Hepatocyte (in vitro differentiated cells): Measurements from ENCODE around the gene FADS1. TPM values are rescaled to one million over a fixed set of nuclear protein-coding genes. Genes with fewer than 3 reads are reported as not detected.

Source experiments
- DNase-seq: peaks from one replicate; pipeline ENCODE4 v3.0.0-alpha.2; 2016; ENCODE audit warnings: low spot score
- H2AFZ ChIP-seq: fragments of 200-600 bp; sonication (generic); 2 replicates; pipeline ENCODE4 v1.6.0; 2016; ENCODE audit warnings: antibody characterized with exemption, mild to moderate bottlenecking
- H3K27ac ChIP-seq: fragments of 200-600 bp; sonication (generic); 2 replicates; pipeline ENCODE4 v1.5.1; 2016; ENCODE audit warnings: mild to moderate bottlenecking
- H3K27me3 ChIP-seq: fragments of 200-600 bp; sonication (generic); 2 replicates; pipeline ENCODE4 v1.6.1; 2016
- H3K36me3 ChIP-seq: fragments of 200-600 bp; sonication (generic); replicated peaks from 2 replicates; pipeline ENCODE4 v1.5.1; 2016; ENCODE audit warnings: low read depth; ENCODE audit not compliant: insufficient read depth
- H3K4me1 ChIP-seq: fragments of 200-600 bp; sonication (generic); 2 replicates; pipeline ENCODE4 v1.5.1; 2016; ENCODE audit warnings: mild to moderate bottlenecking, moderate library complexity; ENCODE audit not compliant: insufficient read depth
- H3K4me2 ChIP-seq: fragments of 200-600 bp; sonication (generic); 2 replicates; pipeline ENCODE4 v1.6.0; 2016
- H3K4me3 ChIP-seq: fragments of 200-600 bp; sonication (generic); 2 replicates; pipeline ENCODE4 v1.5.1; 2016; ENCODE audit warnings: mild to moderate bottlenecking
- H3K79me2 ChIP-seq: fragments of 200-600 bp; sonication (generic); 2 replicates; pipeline ENCODE4 v1.6.0; 2017; ENCODE audit warnings: mild to moderate bottlenecking
- H3K9me2 ChIP-seq: fragments of 200-600 bp; sonication (generic); replicated peaks from 2 replicates; pipeline ENCODE4 v1.6.0; 2017; ENCODE audit warnings: mild to moderate bottlenecking; ENCODE audit not compliant: insufficient read depth
- H3K9me3 ChIP-seq: fragments of 200-600 bp; sonication (generic); 2 replicates; pipeline ENCODE4 v1.5.1; 2016; ENCODE audit warnings: low read depth, mild to moderate bottlenecking
- H4K20me1 ChIP-seq: fragments of 200-600 bp; sonication (generic); 2 replicates; pipeline ENCODE4 v1.6.0; 2016; ENCODE audit warnings: mild to moderate bottlenecking; ENCODE audit not compliant: insufficient read depth, poor library complexity, severe bottlenecking
- EZH2 ChIP-seq: fragments of 200-600 bp; sonication (generic); IDR thresholded peaks from 2 replicates; pipeline ENCODE4 v1.6.1; 2016; ENCODE audit warnings: antibody characterized with exemption, mild to moderate bottlenecking, borderline replicate concordance
- EZH2phosphoT487 ChIP-seq: fragments of 200-600 bp; sonication (generic); IDR thresholded peaks from one replicate; pipeline ENCODE4 v1.6.1; 2018; ENCODE audit warnings: antibody characterized with exemption, mild to moderate bottlenecking, low read depth, moderate library complexity; ENCODE audit not compliant: unreplicated experiment, severe bottlenecking
- WGBS: methylation state at CpG from one replicate; pipeline ENCODE4 v1.1.6; 2016; ENCODE audit warnings: low lambda C conversion rate; ENCODE audit errors: missing lambda C conversion rate; 5-methylcytosine and 5-hydroxymethylcytosine counted together
- polyA plus RNA-seq: library from polyadenylated mRNA; unstranded; fragments of >200 nt; fragmentation: Nextera tagmentation; extraction: Ambion mirVana; gene quantifications from 2 replicates; pipeline ENCODE4 v1.2.1, GENCODE V29; 2016
- total RNA-seq: library from RNA; depleted of rRNA; stranded (reverse); fragments of >200 nt; gene quantifications from 2 replicates; pipeline ENCODE4 v1.2.3, GENCODE V29; 2014
- TF ChIP-seq, protein P1 (sequence below): fragments of 200-600 bp; sonication (generic); IDR thresholded peaks from 2 replicates; pipeline ENCODE4 v1.5.1; 2016; ENCODE audit warnings: antibody characterized with exemption, mild to moderate bottlenecking; ENCODE audit not compliant: poor library complexity

The FADS1 gene
- total and polyA plus RNA-seq, 2 experiments from 2014 or later = 151 to 230 TPM

DNA sequence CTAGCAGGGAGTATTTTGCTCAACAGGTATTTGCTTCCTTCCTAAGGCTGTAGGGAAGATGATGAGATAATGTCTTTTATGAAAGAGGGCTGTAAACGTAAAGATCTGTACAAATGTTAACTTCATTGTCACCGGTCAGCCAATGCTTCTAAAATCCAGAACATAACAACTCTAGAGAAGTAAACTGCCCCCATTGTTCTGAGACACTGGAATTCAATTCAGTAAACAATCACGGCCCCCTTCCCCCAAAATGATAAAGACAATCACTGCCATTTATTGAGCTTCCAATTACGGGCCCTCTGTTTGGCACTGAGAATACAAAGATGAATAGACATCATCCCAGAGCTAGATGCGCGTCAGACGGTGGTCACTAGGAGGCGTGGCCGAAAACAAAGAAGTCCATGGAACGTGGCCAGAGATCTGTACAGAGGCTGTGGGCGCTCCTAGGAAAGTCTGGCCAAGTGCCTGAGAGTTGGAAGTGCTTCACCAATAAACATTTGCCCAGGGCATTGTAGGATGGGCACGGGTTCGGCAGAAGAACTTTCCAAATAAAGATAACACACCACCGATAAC lies 25.0 kb downstream of the FADS1 start:
- peaks cover 54% of the 10 kb centered on the region for H3K79me2 ChIP-seq
- TF ChIP-seq EZH2phosphoT487 = no peak
- TF ChIP-seq, protein P1, sequence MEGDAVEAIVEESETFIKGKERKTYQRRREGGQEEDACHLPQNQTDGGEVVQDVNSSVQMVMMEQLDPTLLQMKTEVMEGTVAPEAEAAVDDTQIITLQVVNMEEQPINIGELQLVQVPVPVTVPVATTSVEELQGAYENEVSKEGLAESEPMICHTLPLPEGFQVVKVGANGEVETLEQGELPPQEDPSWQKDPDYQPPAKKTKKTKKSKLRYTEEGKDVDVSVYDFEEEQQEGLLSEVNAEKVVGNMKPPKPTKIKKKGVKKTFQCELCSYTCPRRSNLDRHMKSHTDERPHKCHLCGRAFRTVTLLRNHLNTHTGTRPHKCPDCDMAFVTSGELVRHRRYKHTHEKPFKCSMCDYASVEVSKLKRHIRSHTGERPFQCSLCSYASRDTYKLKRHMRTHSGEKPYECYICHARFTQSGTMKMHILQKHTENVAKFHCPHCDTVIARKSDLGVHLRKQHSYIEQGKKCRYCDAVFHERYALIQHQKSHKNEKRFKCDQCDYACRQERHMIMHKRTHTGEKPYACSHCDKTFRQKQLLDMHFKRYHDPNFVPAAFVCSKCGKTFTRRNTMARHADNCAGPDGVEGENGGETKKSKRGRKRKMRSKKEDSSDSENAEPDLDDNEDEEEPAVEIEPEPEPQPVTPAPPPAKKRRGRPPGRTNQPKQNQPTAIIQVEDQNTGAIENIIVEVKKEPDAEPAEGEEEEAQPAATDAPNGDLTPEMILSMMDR = peak; percentile 2
- 5% methylated on average over 14 of the region's 14 CpGs for WGBS

GRCh38 chr11:61787928-61788491 lies 28.8 kb downstream of the FADS1 start:
- H4K20me1 ChIP-seq = no peaks in the 10 kb centered on the region
- peaks cover 24% of the 10 kb centered on the region for H3K79me2 ChIP-seq
- no peaks in the 10 kb centered on the region for H3K27me3 ChIP-seq
- no peak overlapping the region for H3K4me2 ChIP-seq
- DNase-seq = peak; percentile 90
- H2AFZ ChIP-seq = no peak overlapping the region
- WGBS = 51% methylated on average over 9 of the region's 9 CpGs
- peaks cover 7% of the 10 kb centered on the region for H3K4me1 ChIP-seq
- H3K9me3 ChIP-seq = no peaks in the 10 kb centered on the region
- no peaks in the 10 kb centered on the region for H3K36me3 ChIP-seq
- H3K27ac ChIP-seq = peak overlapping the region; percentile 7
- H3K9me2 ChIP-seq = no peaks in the 10 kb centered on the region
- H3K4me3 ChIP-seq = no peak overlapping the region
- TF ChIP-seq EZH2phosphoT487 = no peak
- TF ChIP-seq, protein P1 = peak; percentile 70

More for the DNA sequence above, 25.0 kb downstream of the FADS1 start:
- peak overlapping the region; percentile 99 for H3K27ac ChIP-seq
- DNase-seq = peak; percentile 93
- H3K9me2 ChIP-seq = no peaks in the 10 kb centered on the region
- peaks cover 14% of the 10 kb centered on the region for H3K4me1 ChIP-seq
- H3K9me3 ChIP-seq = no peaks in the 10 kb centered on the region
- H4K20me1 ChIP-seq = no peaks in the 10 kb centered on the region
- H3K27me3 ChIP-seq = no peaks in the 10 kb centered on the region
- H3K36me3 ChIP-seq = no peaks in the 10 kb centered on the region
- peak overlapping the region; percentile 82 for H3K4me2 ChIP-seq
- H3K4me3 ChIP-seq = peak overlapping the region; percentile 72
- peak overlapping the region; percentile 89 for H2AFZ ChIP-seq

GRCh38 chr11:61785837-61786402 lies 30.9 kb downstream of the FADS1 start:
- Histone ChIP-seq H3K79me2 (peaks cover 13% of the 10 kb centered on the region), H3K4me3 (no peak overlapping the region), H3K4me1 (no peaks in the 10 kb centered on the region), H3K27me3 (no peaks in the 10 kb centered on the region), H3K9me2 (no peaks in the 10 kb centered on the region), H3K27ac (no peak overlapping the region), H3K4me2 (no peak overlapping the region), H4K20me1 (no peaks in the 10 kb centered on the region), H2AFZ (no peak overlapping the region), H3K36me3 (no peaks in the 10 kb centered on the region), H3K9me3 (no peaks in the 10 kb centered on the region)
- DNase-seq = no peak
- TF ChIP-seq, protein P1 = no peak
- TF ChIP-seq EZH2 (no peak), EZH2phosphoT487 (no peak)
- 92% methylated on average over 11 of the region's 11 CpGs for WGBS
